GM11168 (cell line): ENCODE results near the gene HEXIM1.

Source experiments
- in situ Hi-C: fragments of 300-500 bp; cut with MboI; formaldehyde crosslinking; loops from one replicate; pipeline ENCODE4 v1.12.0; 2022; ENCODE audit warnings: low sequenced_read_pairs; ENCODE audit not compliant: unreplicated experiment

HEXIM1 gene

GRCh38 chr17:45144199-45145034 is 3.9 kb upstream of the HEXIM1 start:
- in situ Hi-C loops, result loop anchor here (10.0 kb wide), 1 partner anchor 50 kb away; no protein-coding TSS in a partner anchor

DNA sequence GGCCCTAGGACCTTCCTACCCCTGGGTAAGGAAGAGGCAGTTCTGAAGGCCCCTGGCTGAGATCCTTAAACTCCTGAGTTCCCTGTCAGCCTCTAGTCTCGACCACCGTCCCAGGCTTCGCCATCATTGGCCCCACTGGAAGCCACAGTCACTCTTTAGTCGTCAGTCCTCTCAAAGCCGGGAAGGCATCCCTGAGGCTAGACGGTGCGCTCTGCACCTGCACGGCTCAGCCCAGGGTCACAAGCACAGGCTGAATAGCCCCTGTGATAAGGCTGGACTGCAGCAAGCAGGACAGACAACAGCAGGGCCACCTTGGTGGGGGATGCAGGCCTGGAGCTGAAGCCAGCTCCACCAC is 3.3 kb upstream of the HEXIM1 start:
- in situ Hi-C loops, result loop anchor here (10.0 kb wide), 1 partner anchor 50 kb away; no protein-coding TSS in a partner anchor

GRCh38 chr17:45146166-45146565 is 2.1 kb upstream of the HEXIM1 start:
- in situ Hi-C loops, result loop anchor here (10.0 kb wide), 1 partner anchor 49 kb away; no protein-coding TSS in a partner anchor

DNA sequence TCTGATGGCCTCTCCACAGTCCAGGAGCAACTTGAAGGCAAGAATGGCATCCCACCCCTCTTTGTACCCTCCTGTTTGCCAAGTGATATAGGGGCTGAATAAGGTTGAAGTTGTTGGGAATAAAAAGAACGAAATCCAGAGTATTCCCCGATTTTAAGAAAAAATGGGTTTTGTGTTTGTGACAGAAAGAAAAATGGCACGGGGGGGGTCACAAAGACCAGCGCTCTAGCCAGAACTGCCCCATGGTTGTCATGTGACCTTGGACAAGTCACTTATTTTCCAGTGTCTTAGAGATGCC is 1.7 kb upstream of the HEXIM1 start:
- in situ Hi-C loops, result loop anchor here (10.0 kb wide), 1 partner anchor 48 kb away; no protein-coding TSS in a partner anchor

DNA sequence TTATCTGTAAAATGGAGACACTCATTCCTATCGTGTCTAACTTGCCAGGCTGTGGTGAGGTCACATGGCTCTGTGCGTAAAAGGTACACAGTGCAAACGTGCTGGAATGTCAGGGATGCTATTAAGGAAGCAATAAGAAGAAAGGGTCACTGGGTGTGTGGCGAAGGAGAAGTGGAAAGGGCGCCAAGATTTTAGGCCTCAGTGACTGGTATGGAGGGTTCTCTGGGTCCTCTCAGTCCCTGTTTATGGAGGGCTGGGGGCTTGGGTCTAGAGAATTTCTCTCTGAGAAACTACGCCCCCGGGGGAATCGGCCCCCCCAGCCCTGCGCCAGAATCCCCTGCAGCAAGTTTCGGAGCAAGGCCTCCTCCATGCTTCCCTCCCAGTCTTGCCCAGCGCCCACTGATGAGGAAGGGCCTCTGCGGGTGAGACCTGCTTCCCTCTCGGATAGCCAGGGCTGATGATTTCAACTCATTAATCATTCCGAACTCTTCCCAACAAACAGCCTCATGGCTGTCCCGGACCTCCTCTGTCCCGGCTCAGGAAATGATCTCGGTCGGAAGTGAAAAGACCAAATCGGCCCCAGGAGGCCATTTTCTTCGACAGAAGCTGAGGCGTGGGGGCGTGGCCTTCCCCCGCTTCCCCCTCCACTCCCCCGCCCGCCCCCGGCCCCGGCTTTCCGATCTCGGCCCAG is 1.2 kb upstream of the HEXIM1 start:
- in situ Hi-C loops, result loop anchor here (10.0 kb wide), 1 partner anchor 48 kb away; no protein-coding TSS in a partner anchor

DNA sequence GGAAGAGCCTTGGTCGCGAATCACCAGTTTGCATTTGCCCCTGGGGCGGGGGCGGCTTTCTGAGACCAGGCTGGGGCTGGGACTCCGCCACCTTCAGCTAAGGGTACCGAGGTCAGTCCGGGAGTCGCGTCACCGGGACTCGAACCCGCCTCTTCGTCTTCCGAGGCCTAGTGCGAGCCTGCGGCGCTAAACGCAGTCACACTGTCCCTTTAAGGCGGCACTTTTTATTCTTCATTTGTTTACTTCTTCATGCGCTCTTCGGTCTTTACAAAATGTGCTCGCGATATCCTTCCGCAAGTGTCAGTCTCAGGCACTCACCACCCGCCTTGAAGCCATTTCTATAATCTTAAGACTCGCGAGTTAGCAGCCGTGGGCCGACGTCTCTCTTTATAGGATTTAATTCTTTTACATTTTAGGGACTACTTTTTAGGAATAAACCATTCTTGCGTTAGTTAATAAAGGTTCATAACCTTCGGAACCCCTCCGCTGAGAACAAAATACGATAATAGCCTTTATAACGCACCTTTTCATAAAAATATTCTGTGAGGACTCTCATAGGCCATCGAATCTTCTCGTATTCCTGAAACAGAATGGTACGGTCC is 593 bp upstream of the HEXIM1 start:
- in situ Hi-C loops, result loop anchor here (10.0 kb wide), 1 partner anchor 47 kb away; no protein-coding TSS in a partner anchor

GRCh38 chr17:45149037-45149668 is 878 bp downstream of the HEXIM1 start:
- in situ Hi-C loops, result loop anchor here (10.0 kb wide), 1 partner anchor 46 kb away; no protein-coding TSS in a partner anchor

- in situ Hi-C loops, result loop anchor here (10.0 kb wide), 1 partner anchor 45 kb away; no protein-coding TSS in a partner anchor
These were observed 1.7 kb downstream of the HEXIM1 start for GRCh38 chr17:45149669-45150664.

- in situ Hi-C loops, result no loop called here
These were observed 2.9 kb downstream of the HEXIM1 start for GRCh38 chr17:45150911-45151809.

- in situ Hi-C loops, result no loop called here
These were observed 6.8 kb downstream of the HEXIM1 start for GRCh38 chr17:45155029-45155428.

- in situ Hi-C loops, result no loop called here
These were observed 7.2 kb downstream of the HEXIM1 start for GRCh38 chr17:45155483-45155882.

DNA sequence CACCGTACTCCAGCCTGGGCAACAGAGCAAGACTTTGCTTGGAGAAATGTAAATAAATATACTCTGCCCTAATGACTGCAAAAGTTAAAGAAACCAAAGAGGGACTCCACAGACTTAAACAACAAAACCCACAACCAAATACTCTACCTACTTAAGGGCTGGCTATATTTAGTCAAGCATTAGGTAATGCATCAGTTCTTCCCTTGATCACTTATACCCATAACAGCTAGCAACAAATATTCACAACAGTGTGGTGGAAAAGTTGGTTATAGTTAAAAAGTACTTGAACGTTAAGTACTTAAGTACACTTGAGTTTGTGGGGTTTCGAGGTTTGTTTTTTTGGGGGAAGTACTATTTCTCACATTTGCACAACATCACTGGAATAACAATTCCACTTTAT is 8.0 kb downstream of the HEXIM1 start:
- in situ Hi-C loops, result no loop called here

DNA sequence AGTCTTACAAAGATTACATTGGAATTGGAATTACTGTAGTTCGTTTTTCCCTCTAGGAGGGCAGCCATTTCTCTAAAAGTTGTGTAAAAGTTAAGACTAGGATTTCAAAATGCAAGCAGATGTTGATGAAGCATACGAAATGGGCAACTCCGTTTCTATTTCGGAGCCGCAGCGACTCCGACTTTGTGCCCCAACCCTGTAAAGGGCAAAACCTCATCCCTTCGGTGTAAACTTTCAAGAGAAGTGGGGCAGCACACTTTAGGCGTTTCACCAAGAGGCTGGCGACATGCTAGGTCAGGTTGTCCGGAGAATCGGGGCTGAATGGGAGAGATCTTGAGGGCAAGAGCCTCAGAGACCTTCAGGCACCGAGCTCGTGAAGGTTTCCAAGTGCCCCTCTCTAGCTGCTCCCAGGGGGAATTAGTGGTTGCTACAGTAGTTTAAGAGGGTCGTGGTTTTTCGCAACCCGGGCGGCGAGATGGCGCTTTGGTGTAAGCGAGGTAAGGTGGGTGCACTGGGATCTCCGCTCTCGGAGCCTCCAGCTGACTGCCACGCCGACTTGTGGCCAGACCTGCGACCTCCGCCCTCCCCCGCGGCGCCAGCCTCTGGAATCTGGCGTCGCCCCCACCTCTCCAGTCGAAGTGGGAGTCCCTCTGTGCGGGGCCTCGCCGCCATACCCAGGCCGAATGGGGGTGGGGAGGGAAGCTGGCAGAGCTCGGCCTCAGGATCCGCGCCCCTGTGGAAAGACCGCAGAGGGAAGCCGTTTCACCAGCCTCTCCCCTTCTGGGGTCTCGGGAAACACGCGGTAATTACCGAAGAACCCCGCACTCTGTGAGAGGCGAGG is 12.4 kb downstream of the HEXIM1 start:
- in situ Hi-C loops, result no loop called here

GRCh38 chr17:45161288-45162024 is 13.2 kb downstream of the HEXIM1 start, which contains the start of gene HEXIM2:
TSS of gene HEXIM2 (plus strand) at chr17:45161875. CDS start at chr17:45162794, 919 bp downstream.
- in situ Hi-C loops, result no loop called here

DNA sequence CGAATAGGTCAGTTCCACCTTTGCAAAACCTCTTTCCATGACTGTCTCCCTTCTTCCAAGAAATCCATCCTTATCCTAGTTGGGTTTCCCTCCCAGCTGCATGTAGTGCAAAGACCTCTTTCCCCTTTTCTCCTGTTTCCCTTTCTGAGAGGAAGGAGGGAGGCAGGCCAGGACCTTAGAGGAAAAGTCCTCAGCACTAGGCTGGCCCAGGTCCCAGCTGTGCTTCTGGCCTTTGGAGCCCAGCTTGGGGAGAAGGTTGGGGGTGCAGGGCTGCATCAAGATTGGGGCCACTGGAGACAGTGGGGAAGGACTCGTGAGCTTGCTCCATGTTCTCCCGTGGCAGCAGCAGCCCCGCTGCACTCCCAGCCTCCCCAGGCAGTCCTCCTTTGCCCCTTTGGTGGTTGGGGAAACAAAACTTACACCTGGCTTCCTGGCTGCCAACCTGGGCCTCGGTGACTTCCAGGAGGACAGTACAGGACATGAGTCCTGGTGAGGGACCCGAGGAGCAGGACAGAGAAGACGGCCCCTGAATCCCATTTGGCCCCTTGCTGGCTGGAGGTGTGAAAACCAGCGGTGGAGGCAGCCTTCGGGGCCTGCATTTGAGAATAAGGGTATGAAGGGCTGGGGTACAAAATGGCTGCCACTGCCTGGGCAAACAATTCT is 13.9 kb downstream of the HEXIM1 start:
- in situ Hi-C loops, result no loop called here

DNA sequence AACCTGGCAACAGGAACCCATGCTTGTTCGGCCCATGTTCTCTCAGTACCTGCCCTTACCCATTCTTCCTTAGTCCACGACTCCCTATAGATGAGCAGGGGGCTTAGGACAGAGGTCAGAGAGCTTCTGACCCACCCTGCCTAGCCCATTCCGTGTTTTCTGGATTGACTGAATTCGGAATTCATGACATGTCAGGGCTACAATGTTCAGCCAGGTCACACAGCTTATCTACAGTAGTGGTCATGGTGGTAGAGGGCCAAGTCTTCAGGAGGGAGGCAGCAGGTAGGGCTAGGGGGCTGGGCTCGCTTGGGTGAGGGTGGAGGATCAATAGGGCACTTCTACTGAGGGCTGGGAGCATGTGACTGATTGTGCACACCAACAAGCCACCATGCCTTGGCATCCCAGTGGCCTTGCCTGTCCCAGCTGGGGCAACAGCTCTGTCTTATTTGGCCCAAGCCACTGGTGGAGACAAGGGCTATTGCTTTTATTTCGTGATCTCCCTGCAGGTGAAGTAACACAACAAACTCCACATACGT is 16.5 kb downstream of the HEXIM1 start:
- in situ Hi-C loops, result no loop called here
